ENCODE data around the gene MLIP. TPM values are rescaled to one million over a fixed set of nuclear protein-coding genes. Genes with fewer than 3 reads are reported as not detected.

MLIP gene
- total and polyA plus RNA-seq, 3 experiments from 2014 or later: not detected

- no peak overlapping the region for H3K27ac ChIP-seq (ENCODE audit: low read depth, low read length)
- Mint-ChIP-seq H3K27ac (no peak overlapping the region), H3K27me3 (no peaks in the 10 kb centered on the region), H3K9me3 (peaks cover 0 to 13% (median 8%) of the 10 kb centered on the region in 5 donors), H3K4me1 (no peaks in the 10 kb centered on the region), H3K36me3 (no peaks in the 10 kb centered on the region), H3K4me3 (no peak overlapping the region)
- no peaks in the 10 kb centered on the region for H3K4me1 ChIP-seq (ENCODE audit: insufficient read depth, low read length)
- no peaks in the 10 kb centered on the region for H3K9me3 ChIP-seq (ENCODE audit: low read length)
- POLR2A ChIA-PET: no interaction called here
- no peaks in the 10 kb centered on the region for H3K36me3 ChIP-seq (ENCODE audit: insufficient read depth, low read length)
- no peaks in the 10 kb centered on the region for H3K27me3 ChIP-seq (ENCODE audit: insufficient read depth, low read length, poor library complexity, severe bottlenecking)
- no peak for DNase-seq
- H3K4me3 ChIP-seq (ENCODE audit: low read length): no peak overlapping the region
- CTCF ChIA-PET: no interaction called here
Observed at GRCh38 chr6:54112151-54112650, 958 bp downstream of the MLIP start.

GRCh38 chr6:54114991-54115390, 3.7 kb downstream of the MLIP start:
- Histone ChIP-seq H3K4me3 (ENCODE audit: low read length) (no peak overlapping the region), H3K36me3 (ENCODE audit: insufficient read depth, low read length) (no peaks in the 10 kb centered on the region), H3K27me3 (ENCODE audit: insufficient read depth, low read length, poor library complexity, severe bottlenecking) (no peaks in the 10 kb centered on the region), H3K9me3 (ENCODE audit: low read length) (no peaks in the 10 kb centered on the region), H3K4me1 (ENCODE audit: insufficient read depth, low read length) (no peaks in the 10 kb centered on the region), H3K27ac (ENCODE audit: low read depth, low read length) (no peak overlapping the region)
- peaks cover 0 to 13% (median 8%) of the 10 kb centered on the region in 5 donors for H3K9me3 Mint-ChIP-seq
- H3K4me3 Mint-ChIP-seq: no peak overlapping the region
- H3K4me1 Mint-ChIP-seq: no peaks in the 10 kb centered on the region
- ChIA-PET POLR2A (no interaction called here), CTCF (no interaction called here)
- DNase-seq: no peak
- peaks cover 0 to 2% of the 10 kb centered on the region in 2 donors for H3K27me3 Mint-ChIP-seq
- no peak overlapping the region for H3K27ac Mint-ChIP-seq
- no peaks in the 10 kb centered on the region for H3K36me3 Mint-ChIP-seq

- no peak for DNase-seq
- H3K4me3 ChIP-seq (ENCODE audit: low read length): no peak overlapping the region
- H3K4me1 ChIP-seq (ENCODE audit: insufficient read depth, low read length): no peaks in the 10 kb centered on the region
- no peak overlapping the region for H3K4me3 Mint-ChIP-seq
- H3K4me1 Mint-ChIP-seq: no peaks in the 10 kb centered on the region
- H3K36me3 ChIP-seq (ENCODE audit: insufficient read depth, low read length): no peaks in the 10 kb centered on the region
- H3K9me3 ChIP-seq (ENCODE audit: low read length): no peaks in the 10 kb centered on the region
- H3K27me3 ChIP-seq (ENCODE audit: insufficient read depth, low read length, poor library complexity, severe bottlenecking): no peaks in the 10 kb centered on the region
- CTCF ChIA-PET: no interaction called here
- no peak overlapping the region for H3K27ac ChIP-seq (ENCODE audit: low read depth, low read length)
- peaks cover 0 to 13% (median 8%) of the 10 kb centered on the region in 5 donors for H3K9me3 Mint-ChIP-seq
- H3K36me3 Mint-ChIP-seq: no peaks in the 10 kb centered on the region
- H3K27ac Mint-ChIP-seq: no peak overlapping the region
- H3K27me3 Mint-ChIP-seq: peaks cover 0 to 2% of the 10 kb centered on the region in 2 donors
- POLR2A ChIA-PET: no interaction called here
Observed at GRCh38 chr6:54115966-54116365, 4.7 kb downstream of the MLIP start.

- H3K27me3 ChIP-seq (ENCODE audit: insufficient read depth, low read length, poor library complexity, severe bottlenecking): no peaks in the 10 kb centered on the region
- DNase-seq: no peak
- Mint-ChIP-seq H3K27me3 (peaks cover 0 to 2% of the 10 kb centered on the region in 2 donors), H3K9me3 (peaks cover 0 to 13% (median 8%) of the 10 kb centered on the region in 5 donors), H3K4me1 (no peaks in the 10 kb centered on the region), H3K36me3 (no peaks in the 10 kb centered on the region), H3K27ac (no peak overlapping the region), H3K4me3 (no peak overlapping the region)
- no peak overlapping the region for H3K4me3 ChIP-seq (ENCODE audit: low read length)
- no peaks in the 10 kb centered on the region for H3K4me1 ChIP-seq (ENCODE audit: insufficient read depth, low read length)
- POLR2A ChIA-PET: no interaction called here
- H3K36me3 ChIP-seq (ENCODE audit: insufficient read depth, low read length): no peaks in the 10 kb centered on the region
- H3K9me3 ChIP-seq (ENCODE audit: low read length): no peaks in the 10 kb centered on the region
- CTCF ChIA-PET: no interaction called here
- no peak overlapping the region for H3K27ac ChIP-seq (ENCODE audit: low read depth, low read length)
Observed at GRCh38 chr6:54118117-54118516, 6.9 kb downstream of the MLIP start.

- Histone ChIP-seq H3K9me3 (ENCODE audit: low read length) (no peaks in the 10 kb centered on the region), H3K4me1 (ENCODE audit: insufficient read depth, low read length) (no peaks in the 10 kb centered on the region), H3K4me3 (ENCODE audit: low read length) (no peak overlapping the region), H3K27ac (ENCODE audit: low read depth, low read length) (no peak overlapping the region), H3K27me3 (ENCODE audit: insufficient read depth, low read length, poor library complexity, severe bottlenecking) (no peaks in the 10 kb centered on the region), H3K36me3 (ENCODE audit: insufficient read depth, low read length) (no peaks in the 10 kb centered on the region)
- ChIA-PET CTCF (no interaction called here), POLR2A (no interaction called here)
- H3K27me3 Mint-ChIP-seq: no peaks in the 10 kb centered on the region
- H3K4me3 Mint-ChIP-seq: no peak overlapping the region
- H3K9me3 Mint-ChIP-seq: peaks cover 0 to under 1% (median 0%) of the 10 kb centered on the region in 5 donors
- no peak for DNase-seq
- H3K4me1 Mint-ChIP-seq: no peaks in the 10 kb centered on the region
- no peak overlapping the region for H3K27ac Mint-ChIP-seq
- no peaks in the 10 kb centered on the region for H3K36me3 Mint-ChIP-seq
Observed at GRCh38 chr6:54125493-54125892, 14.2 kb downstream of the MLIP start.

GRCh38 chr6:54130179-54130578, 18.9 kb downstream of the MLIP start:
- POLR2A ChIA-PET: no interaction called here
- no peak for DNase-seq
- Histone ChIP-seq H3K36me3 (ENCODE audit: insufficient read depth, low read length) (no peaks in the 10 kb centered on the region), H3K27me3 (ENCODE audit: insufficient read depth, low read length, poor library complexity, severe bottlenecking) (no peaks in the 10 kb centered on the region), H3K27ac (ENCODE audit: low read depth, low read length) (no peak overlapping the region), H3K4me3 (ENCODE audit: low read length) (no peak overlapping the region), H3K9me3 (ENCODE audit: low read length) (no peaks in the 10 kb centered on the region), H3K4me1 (ENCODE audit: insufficient read depth, low read length) (no peaks in the 10 kb centered on the region)
- H3K36me3 Mint-ChIP-seq: no peaks in the 10 kb centered on the region
- no peaks in the 10 kb centered on the region for H3K27me3 Mint-ChIP-seq
- CTCF ChIA-PET: no interaction called here
- H3K4me3 Mint-ChIP-seq: no peak overlapping the region
- no peaks in the 10 kb centered on the region for H3K4me1 Mint-ChIP-seq
- H3K9me3 Mint-ChIP-seq: peaks cover 0 to 4% (median 2%) of the 10 kb centered on the region in 5 donors
- no peak overlapping the region for H3K27ac Mint-ChIP-seq

- Histone ChIP-seq H3K36me3 (ENCODE audit: insufficient read depth, low read length) (no peaks in the 10 kb centered on the region), H3K27me3 (ENCODE audit: insufficient read depth, low read length, poor library complexity, severe bottlenecking) (no peaks in the 10 kb centered on the region), H3K4me1 (ENCODE audit: insufficient read depth, low read length) (no peaks in the 10 kb centered on the region), H3K27ac (ENCODE audit: low read depth, low read length) (no peak overlapping the region), H3K4me3 (ENCODE audit: low read length) (no peak overlapping the region), H3K9me3 (ENCODE audit: low read length) (no peaks in the 10 kb centered on the region)
- Mint-ChIP-seq H3K27ac (no peak overlapping the region), H3K36me3 (no peaks in the 10 kb centered on the region), H3K27me3 (no peaks in the 10 kb centered on the region), H3K9me3 (peaks cover 2 to 7% (median 3%) of the 10 kb centered on the region in 5 donors), H3K4me1 (no peaks in the 10 kb centered on the region), H3K4me3 (no peak overlapping the region)
- ChIA-PET CTCF (no interaction called here), POLR2A (no interaction called here)
- DNase-seq: no peak
Observed at GRCh38 chr6:54132587-54132986, 21.3 kb downstream of the MLIP start.

- Mint-ChIP-seq H3K4me1 (no peaks in the 10 kb centered on the region), H3K27me3 (no peaks in the 10 kb centered on the region), H3K9me3 (peaks cover 2 to 7% (median 4%) of the 10 kb centered on the region in 5 donors), H3K27ac (no peak overlapping the region), H3K4me3 (no peak overlapping the region), H3K36me3 (no peaks in the 10 kb centered on the region)
- Histone ChIP-seq H3K4me3 (ENCODE audit: low read length) (no peak overlapping the region), H3K27ac (ENCODE audit: low read depth, low read length) (no peak overlapping the region), H3K36me3 (ENCODE audit: insufficient read depth, low read length) (no peaks in the 10 kb centered on the region), H3K27me3 (ENCODE audit: insufficient read depth, low read length, poor library complexity, severe bottlenecking) (no peaks in the 10 kb centered on the region), H3K9me3 (ENCODE audit: low read length) (no peaks in the 10 kb centered on the region), H3K4me1 (ENCODE audit: insufficient read depth, low read length) (no peaks in the 10 kb centered on the region)
- no peak for DNase-seq
- ChIA-PET CTCF (no interaction called here), POLR2A (no interaction called here)
Observed at GRCh38 chr6:54133186-54133585, 21.9 kb downstream of the MLIP start.

GRCh38 chr6:54134935-54135334, 23.7 kb downstream of the MLIP start:
- no peak overlapping the region for H3K4me3 Mint-ChIP-seq
- Histone ChIP-seq H3K36me3 (ENCODE audit: insufficient read depth, low read length) (no peaks in the 10 kb centered on the region), H3K27me3 (ENCODE audit: insufficient read depth, low read length, poor library complexity, severe bottlenecking) (no peaks in the 10 kb centered on the region), H3K4me1 (ENCODE audit: insufficient read depth, low read length) (no peaks in the 10 kb centered on the region), H3K9me3 (ENCODE audit: low read length) (no peaks in the 10 kb centered on the region), H3K27ac (ENCODE audit: low read depth, low read length) (no peak overlapping the region), H3K4me3 (ENCODE audit: low read length) (no peak overlapping the region)
- peaks cover 2 to 7% (median 4%) of the 10 kb centered on the region in 5 donors for H3K9me3 Mint-ChIP-seq
- CTCF ChIA-PET: no interaction called here
- DNase-seq: no peak
- H3K36me3 Mint-ChIP-seq: no peaks in the 10 kb centered on the region
- POLR2A ChIA-PET: no interaction called here
- no peak overlapping the region for H3K27ac Mint-ChIP-seq
- no peaks in the 10 kb centered on the region for H3K4me1 Mint-ChIP-seq
- no peaks in the 10 kb centered on the region for H3K27me3 Mint-ChIP-seq
